K562 (cell line): ENCODE results near the gene BROX. TPM values are rescaled to one million over a fixed set of nuclear protein-coding genes. Genes with fewer than 3 reads are reported as not detected.

Source experiments
- ATAC-seq: fragments of 200-7000 bp; cut with Tn5 transposase; 3 replicates; pipeline ENCODE4 v1.9.1; 2020; ENCODE audit warnings: moderate library complexity
- BruUV-seq: library from RNA; stranded (reverse); fragments of 400-500 nt; replicated peaks from 2 replicates; lab custom pipeline; 2021; lab: Mats Ljungman, UMichigan
- CTCF ChIA-PET: fragments of 300-600 bp; formaldehyde crosslinking; extraction: SDS; loops from one replicate; lab custom pipeline; 2021; ENCODE audit warnings: low intra/inter-chr PET ratio; lab: Yijun Ruan, JAX
- POLR2A ChIA-PET: fragments of 300-600, 350-650 bp; sonication (Branson Sonifier 250); formaldehyde crosslinking; extraction: SDS; loops from one replicate; lab custom pipeline; 2021; ENCODE audit warnings: antibody characterized with exemption, inconsistent platforms; lab: Yijun Ruan, JAX
- DNase-seq, 4 experiments: peaks; one replicate each; pipeline versions ENCODE4 v3.0.0 to v3.0.0-alpha.2; 2011 to 2018; ENCODE audit warnings: low spot score in 3 of 4, mixed read lengths in 3 of 4; ENCODE audit errors: extremely low read depth in 1 of 4
- FAIRE-seq: peaks from 2 replicates; lab custom pipeline; 2011; peaks lifted over from hg19 to GRCh38; lab: Jason Lieb, UNC
- H2AFZ ChIP-seq: 2 replicates; pipeline ENCODE4 v1.6.0; 2011; ENCODE audit warnings: low read depth, low read length, control low read depth, inconsistent platforms
- H3K27ac ChIP-seq: fragments of 200-600 bp; 3 replicates; pipeline ENCODE4 v1.8.0; 2011; ENCODE audit warnings: low read depth, mild to moderate bottlenecking, control low read depth, inconsistent platforms, low read length, moderate library complexity, mixed read lengths; ENCODE audit errors: extremely low read depth
- H3K27me3 ChIP-seq, 2 experiments: fragments of 300-600 bp in 1 of 2; 2 replicates in 1 of 2; 3 replicates in 1 of 2; pipeline versions ENCODE4 v1.6.0 to v1.8.0; 2011; ENCODE audit warnings: inconsistent platforms in 2 of 2, low read length in 2 of 2, mild to moderate bottlenecking in 1 of 2, mixed read lengths in 1 of 2, moderate library complexity in 1 of 2; ENCODE audit not compliant: control insufficient read depth in 2 of 2, insufficient read depth in 2 of 2
- H3K36me3 ChIP-seq: fragments of 300-600 bp; 3 replicates; pipeline ENCODE4 v1.8.0; 2011; ENCODE audit warnings: mild to moderate bottlenecking, low read length, inconsistent platforms; ENCODE audit not compliant: control insufficient read depth, insufficient read depth
- H3K4me1 ChIP-seq, 2 experiments: fragments of 200-600 bp in 1 of 2; replicated peaks in 1 of 2; 2 replicates in 1 of 2; 3 replicates in 1 of 2; pipeline versions ENCODE4 v1.5.1 to v1.8.0; 2011; ENCODE audit warnings: inconsistent platforms in 2 of 2, low read length in 2 of 2, mild to moderate bottlenecking in 1 of 2, mixed read lengths in 1 of 2, moderate library complexity in 1 of 2; ENCODE audit not compliant: control insufficient read depth in 2 of 2, insufficient read depth in 2 of 2
- H3K4me2 ChIP-seq: 2 replicates; pipeline ENCODE4 v1.6.1; 2011; ENCODE audit warnings: low read length, control low read depth, inconsistent platforms, mixed read lengths; ENCODE audit not compliant: insufficient read depth
- H3K4me3 ChIP-seq: fragments of 200-600 bp; sonication (generic), shearing (Covaris generic); 2 replicates; pipeline ENCODE4 v1.5.1; 2016; ENCODE audit warnings: control low read depth, inconsistent platforms
- H3K79me2 ChIP-seq: fragments of 200-600 bp; 3 replicates; pipeline ENCODE4 v1.8.0; 2011; ENCODE audit warnings: low read length, inconsistent platforms; ENCODE audit not compliant: control insufficient read depth, insufficient read depth
- H3K9ac ChIP-seq, 2 experiments: 2 replicates each; pipeline versions ENCODE4 v1.6.0 to v1.6.1; 2011; ENCODE audit warnings: low read depth in 2 of 2, low read length in 2 of 2, control low read depth in 1 of 2, inconsistent platforms in 1 of 2, mild to moderate bottlenecking in 1 of 2, mixed read lengths in 1 of 2; ENCODE audit not compliant: insufficient read depth in 1 of 2
- H3K9me1 ChIP-seq: one replicate; pipeline ENCODE4 v1.6.0; 2011; ENCODE audit warnings: inconsistent platforms, mild to moderate bottlenecking, low read length, moderate library complexity; ENCODE audit not compliant: control insufficient read depth, insufficient read depth
- H3K9me3 ChIP-seq: replicated peaks from 2 replicates; pipeline ENCODE4 v1.5.1; 2011; ENCODE audit warnings: low read depth, low read length, inconsistent platforms; ENCODE audit not compliant: control insufficient read depth, insufficient read depth
- H4K20me1 ChIP-seq: replicated peaks from 2 replicates; pipeline ENCODE4 v1.6.1; 2011; ENCODE audit warnings: low read length, inconsistent platforms, mixed read lengths; ENCODE audit not compliant: control insufficient read depth, insufficient read depth
- BRD4 ChIP-seq: fragments of 200-600 bp; sonication (generic); IDR thresholded peaks from 2 replicates; pipeline ENCODE4 v1.6.1; 2017; ENCODE audit warnings: inconsistent platforms
- CTCF ChIP-seq, 3 experiments: IDR thresholded peaks in 2 of 3; conservative IDR thresholded peaks in 1 of 3; 2 replicates each; pipeline ENCODE4 v1.5.1; 2011 to 2012; ENCODE audit warnings: low read length in 3 of 3, mild to moderate bottlenecking in 3 of 3, control low read depth in 2 of 3, improper control_type of control experiment in 1 of 3, inconsistent platforms in 1 of 3, low read depth in 1 of 3, mixed read lengths in 1 of 3, moderate library complexity in 1 of 3; ENCODE audit not compliant: insufficient read depth in 2 of 3
- EP400 ChIP-seq: fragments of 450-650 bp; IDR thresholded peaks from 2 replicates; pipeline ENCODE4 v1.6.1; 2017; ENCODE audit warnings: antibody characterized with exemption, mild to moderate bottlenecking, moderate library complexity
- FOXM1 ChIP-seq, 2 experiments: fragments of 450-650 bp in 1 of 2; sonication (generic) in 1 of 2; formaldehyde crosslinking in 1 of 2; IDR thresholded peaks; 2 replicates each; pipeline versions ENCODE4 v1.6.1 to v1.9.0; 2017 to 2022; ENCODE audit warnings: low read depth in 2 of 2, mild to moderate bottlenecking in 2 of 2, missing genetic modification reagents in 1 of 2, moderate library complexity in 1 of 2
- KLF13 ChIP-seq: fragments of 450-650 bp; IDR thresholded peaks from 2 replicates; pipeline ENCODE4 v1.6.1; 2016; ENCODE audit warnings: missing genetic modification characterization, low read depth, mild to moderate bottlenecking, missing compliant biosample characterization, moderate library complexity, borderline replicate concordance
- MED1 ChIP-seq: sonication (generic); formaldehyde crosslinking; IDR thresholded peaks from 2 replicates; pipeline ENCODE4 v1.8.1; 2023; ENCODE audit warnings: missing genetic modification reagents, borderline replicate concordance
- MYNN ChIP-seq, 2 experiments: sonication (generic); formaldehyde crosslinking in 1 of 2; IDR thresholded peaks; 2 replicates each; pipeline versions ENCODE4 v1.5.0 to v1.6.1; 2016 to 2020; ENCODE audit warnings: antibody characterized with exemption in 1 of 2, missing genetic modification reagents in 1 of 2
- NFXL1 ChIP-seq: fragments of 450-650 bp; formaldehyde crosslinking; IDR thresholded peaks from 2 replicates; pipeline ENCODE4 v1.4.0; 2021; ENCODE audit warnings: mild to moderate bottlenecking
- POLR2AphosphoS5 ChIP-seq: IDR thresholded peaks from 2 replicates; pipeline ENCODE4 v1.6.1; 2011; ENCODE audit warnings: mild to moderate bottlenecking, low read depth, low read length, moderate library complexity; ENCODE audit not compliant: control insufficient read depth, insufficient read depth
- RBFOX2 ChIP-seq: fragments of 200-400 bp; formaldehyde crosslinking; IDR thresholded peaks from 2 replicates; pipeline ENCODE4 v1.6.1; 2017; ENCODE audit warnings: low read depth, mild to moderate bottlenecking, low read length, moderate library complexity
- ZNF212 ChIP-seq: fragments of 450-650 bp; formaldehyde crosslinking; IDR thresholded peaks from 2 replicates; pipeline ENCODE4 v1.4.0; 2020; ENCODE audit warnings: mild to moderate bottlenecking
- ZNF384 ChIP-seq: IDR thresholded peaks from 2 replicates; pipeline ENCODE4 v1.6.1; 2012; ENCODE audit warnings: low read depth, low read length, improper control_type of control experiment
- ZNF561 ChIP-seq: fragments of 450-650 bp; formaldehyde crosslinking; conservative IDR thresholded peaks from 2 replicates; pipeline ENCODE4 v1.4.0; 2020; ENCODE audit warnings: mild to moderate bottlenecking, moderate library complexity
- WGBS: fragments of 100-300 bp; shearing (Covaris generic); methylation state at CpG from one replicate; pipeline ENCODE4 v1.1.6; 2016; ENCODE audit warnings: low coverage, mixed read lengths; ENCODE audit not compliant: insufficient coverage; ENCODE audit errors: missing lambda C conversion rate; 5-methylcytosine and 5-hydroxymethylcytosine counted together
- in situ Hi-C: fragments of 300-500 bp; cut with MboI; formaldehyde crosslinking; loops from 4 replicates; pipeline ENCODE4 v1.15.0; 2018; ENCODE audit warnings: inconsistent platforms, mixed read lengths
- intact Hi-C: fragments of 100-400 bp; cut with micrococcal nuclease; formaldehyde crosslinking; loops from 2 replicates; pipeline ENCODE4 v1.14.2; 2022
- polyA plus RNA-seq, 8 experiments: library from polyadenylated mRNA; depleted of rRNA in 4 of 8; stranded (reverse) in 5 of 8; unstranded in 3 of 8; fragments of >200 nt; fragmentation: Nextera tagmentation in 2 of 8; fragmentation: Illumina TruSeq in 1 of 8; extraction: Ambion mirVana in 2 of 8; extraction: Trizol in 1 of 8; gene quantifications; 2 replicates each; pipeline versions ENCODE4 v1.2.1 to v1.2.3, GENCODE V29; 2011 to 2014; ENCODE audit warnings: inconsistent platforms in 1 of 8, missing spikeins in 1 of 8
- total RNA-seq, 7 experiments: library from RNA; depleted of rRNA in 6 of 7; stranded (reverse); fragments of >200 nt in 6 of 7; fragmentation: Illumina TruSeq in 2 of 7; extraction: Trizol in 2 of 7; gene quantifications; 2 replicates each; pipeline versions ENCODE4 v1.2.1 to v1.2.3, GENCODE V29; 2011 to 2021; ENCODE audit warnings: low replicate concordance in 1 of 7
- TF ChIP-seq, protein P1 (sequence below): fragments of 450-650 bp; IDR thresholded peaks from 2 replicates; pipeline ENCODE4 v1.6.1; 2016; ENCODE audit warnings: antibody characterized with exemption

BROX gene
- total and polyA plus RNA-seq, 9 of the 15 experiments (the other 6 are each of a cell fraction or from before 2014, with no cell fraction given) = 9.4 to 153 (median 45.1) TPM

DNA sequence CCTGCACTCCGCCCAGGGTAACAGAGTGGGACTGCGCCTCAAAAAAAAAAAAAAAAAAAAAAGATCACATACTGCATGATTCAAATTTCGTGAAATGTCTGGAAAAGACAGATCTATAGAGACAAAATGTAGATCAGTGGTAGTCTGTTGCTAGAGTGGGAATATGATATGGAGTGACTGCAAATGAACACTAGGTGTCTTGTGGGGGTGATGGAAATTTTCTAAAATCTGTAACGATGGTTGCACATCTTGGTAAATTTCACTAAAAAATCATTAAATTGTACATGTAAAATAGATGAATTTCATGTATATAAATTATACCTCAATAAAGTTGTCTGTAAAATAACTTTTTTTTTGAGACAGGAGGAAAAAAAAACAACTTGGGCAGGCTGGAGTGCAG, 5.5 kb upstream of the BROX start (continued):
- TF ChIP-seq ZNF212 (CRISPR knock-in tag) (no peak), CTCF (IDR thresholded peaks at IDR 0.05 in 2 of 3, conservative IDR thresholded peaks at IDR 0.05 in 1 of 3; ENCODE audit: insufficient read depth in 2 of 3, low read depth in 1 of 3, low read length in 3 of 3) (peak in 1 of 3 experiments; percentile 1; a peak in 1 of 6 replicates), ZNF561 (CRISPR knock-in tag) (no peak), ZNF384 (0 out of 2 replicates have a peak, but pooled peaks have one; percentile 11)

DNA sequence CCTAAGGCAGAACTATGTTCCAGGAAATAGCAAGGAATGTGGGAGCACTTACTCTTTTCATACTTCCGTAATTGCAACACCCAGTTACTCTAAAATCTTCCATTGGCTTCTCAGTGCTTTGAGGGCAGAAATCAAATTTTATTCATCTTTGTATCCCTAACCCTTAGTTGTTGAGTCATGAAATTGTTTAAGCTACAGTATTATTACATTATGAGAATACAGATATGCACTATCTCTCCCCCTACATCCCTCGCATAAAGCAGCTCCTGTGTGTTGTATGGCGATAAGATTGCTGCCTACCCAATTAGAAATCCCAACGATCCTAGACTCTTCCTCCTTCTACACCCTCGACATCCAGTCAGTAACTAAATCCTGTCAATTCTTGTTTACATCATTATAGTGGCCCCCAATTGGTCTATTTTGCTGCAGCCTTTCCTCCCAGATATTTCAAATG, 2.6 kb upstream of the BROX start:
- no peak overlapping the region for H2AFZ ChIP-seq
- peak; percentile 78 for FAIRE-seq
- peak; percentile 70 to 84 (median 79) for DNase-seq
- in situ Hi-C loops = loop anchor here (10.0 kb wide), 1 partner anchor 245 kb away; no protein-coding TSS in a partner anchor
- H3K4me1 ChIP-seq = peaks cover 19 to 21% of the 10 kb centered on the region in 2 experiments; a peak in 4 of 5 replicates
- ChIA-PET CTCF (no interaction called here), POLR2A (interaction anchor here (0.6 kb wide), 1 partner anchor 122 kb away, joined by 3 read pairs; no protein-coding TSS in a partner anchor)
- no peak overlapping the region for H3K4me3 ChIP-seq
- no peaks in the 10 kb centered on the region for H3K9me1 ChIP-seq
- H3K27ac ChIP-seq = no peak overlapping the region
- H3K36me3 ChIP-seq = peaks cover 8% of the 10 kb centered on the region; the same call in 2 of the 3 replicates
- BruUV-seq = no TSS peak
- peak overlapping the region; percentile 13 for H3K4me2 ChIP-seq
- peaks cover 4% of the 10 kb centered on the region; the same call in 1 of the 2 replicates for H4K20me1 ChIP-seq
- no peak overlapping the region for H3K9ac ChIP-seq
- 5% methylated on average over 5 of the region's 5 CpGs for WGBS
- intact Hi-C loops = loop anchor here (2.0 kb wide), 1 partner anchor 121 kb away; the partner anchor contains the start of gene TAF1A
- no peak for ATAC-seq
- peaks cover 84% of the 10 kb centered on the region for H3K79me2 ChIP-seq
- H3K27me3 ChIP-seq = no peaks in the 10 kb centered on the region
- no peaks in the 10 kb centered on the region for H3K9me3 ChIP-seq
- no peak for TF ChIP-seq MYNN (IDR thresholded peaks at IDR 0.05)
- no peak for TF ChIP-seq MYNN (CRISPR knock-in tag; IDR thresholded peaks at IDR 0.05)
- TF ChIP-seq RBFOX2 = no peak
- TF ChIP-seq, protein P1, sequence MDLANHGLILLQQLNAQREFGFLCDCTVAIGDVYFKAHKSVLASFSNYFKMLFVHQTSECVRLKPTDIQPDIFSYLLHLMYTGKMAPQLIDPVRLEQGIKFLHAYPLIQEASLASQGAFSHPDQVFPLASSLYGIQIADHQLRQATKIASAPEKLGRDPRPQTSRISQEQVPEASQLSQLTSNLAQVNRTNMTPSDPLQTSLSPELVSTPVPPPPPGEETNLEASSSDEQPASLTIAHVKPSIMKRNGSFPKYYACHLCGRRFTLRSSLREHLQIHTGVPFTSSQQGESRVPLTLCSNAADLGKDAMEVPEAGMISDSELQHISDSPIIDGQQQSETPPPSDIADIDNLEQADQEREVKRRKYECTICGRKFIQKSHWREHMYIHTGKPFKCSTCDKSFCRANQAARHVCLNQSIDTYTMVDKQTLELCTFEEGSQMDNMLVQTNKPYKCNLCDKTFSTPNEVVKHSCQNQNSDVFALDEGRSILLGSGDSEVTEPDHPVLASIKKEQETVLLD = no peak
- TF ChIP-seq POLR2AphosphoS5 = peak; percentile 92
- TF ChIP-seq BRD4 = no peak
- TF ChIP-seq KLF13 (tag) = no peak
- no peak for TF ChIP-seq EP400
- no peak for TF ChIP-seq NFXL1 (CRISPR knock-in tag)
- TF ChIP-seq MED1 = no peak
- no peak for TF ChIP-seq CTCF (IDR thresholded peaks at IDR 0.05 in 2 of 3, conservative IDR thresholded peaks at IDR 0.05 in 1 of 3; ENCODE audit: insufficient read depth in 2 of 3, low read depth in 1 of 3, low read length in 3 of 3)
- TF ChIP-seq FOXM1 (IDR thresholded peaks at IDR 0.05; ENCODE audit: low read depth) = peak; percentile 83
- TF ChIP-seq FOXM1 (CRISPR knock-in tag; IDR thresholded peaks at IDR 0.05; ENCODE audit: low read depth) = no peak
